CD4-positive, alpha-beta T cell treated with Interleukin-6 at 100 ng/mL for 8 hours (primary cell): ENCODE measurements around the gene OSBPL2.

Experiments
- DNase-seq: peaks from one replicate; pipeline ENCODE4 v3.0.0-alpha.2; 2020; ENCODE audit warnings: mixed read lengths, low spot score

The OSBPL2 gene

GRCh38 chr20:62313021-62313420, 74.7 kb downstream of the OSBPL2 start:
- no peak for DNase-seq

- DNase-seq, result no peak
Observed at GRCh38 chr20:62313460-62314338, 75.4 kb downstream of the OSBPL2 start.

- no peak for DNase-seq
Observed at GRCh38 chr20:62314339-62314638, 76.0 kb downstream of the OSBPL2 start.

- DNase-seq, result no peak
Observed at GRCh38 chr20:62314711-62315302, 76.5 kb downstream of the OSBPL2 start.

GRCh38 chr20:62315773-62316172, 77.5 kb downstream of the OSBPL2 start:
- no peak for DNase-seq

GRCh38 chr20:62316331-62317166, 78.2 kb downstream of the OSBPL2 start:
- DNase-seq, result no peak

- DNase-seq, result no peak
Observed at GRCh38 chr20:62317167-62317655, 78.9 kb downstream of the OSBPL2 start.

- no peak for DNase-seq
Observed at GRCh38 chr20:62318400-62319345, 80.4 kb downstream of the OSBPL2 start.

- DNase-seq, result no peak
Observed at GRCh38 chr20:62319346-62319909, 81.1 kb downstream of the OSBPL2 start.

- DNase-seq, result no peak
Observed at GRCh38 chr20:62320581-62321354, 82.4 kb downstream of the OSBPL2 start.

GRCh38 chr20:62321521-62321948, 83.2 kb downstream of the OSBPL2 start:
- no peak for DNase-seq

GRCh38 chr20:62321975-62322374, 83.7 kb downstream of the OSBPL2 start:
- no peak for DNase-seq

- DNase-seq, result no peak
Observed at GRCh38 chr20:62322492-62323041, 84.2 kb downstream of the OSBPL2 start.

GRCh38 chr20:62323146-62323979, 85.0 kb downstream of the OSBPL2 start:
- no peak for DNase-seq

GRCh38 chr20:62323980-62324906, 85.9 kb downstream of the OSBPL2 start:
- DNase-seq, result no peak

GRCh38 chr20:62325172-62325905, 87.0 kb downstream of the OSBPL2 start:
- no peak for DNase-seq

- DNase-seq, result no peak
Observed at GRCh38 chr20:62326559-62326958, 88.2 kb downstream of the OSBPL2 start.
